NCI-H526 (cell line): Measurements from ENCODE around the gene APBA1.
"Not testable (repeated sequence)": the region's sequence is repeated elsewhere in the genome, so short reads cannot be mapped to it uniquely, and the experiment has no call there.

Experiments
- DNase-seq, 2 experiments: peaks; one replicate each; lab custom pipeline; 2025; lab: John Stamatoyannopoulos, UW

The APBA1 gene

DNA sequence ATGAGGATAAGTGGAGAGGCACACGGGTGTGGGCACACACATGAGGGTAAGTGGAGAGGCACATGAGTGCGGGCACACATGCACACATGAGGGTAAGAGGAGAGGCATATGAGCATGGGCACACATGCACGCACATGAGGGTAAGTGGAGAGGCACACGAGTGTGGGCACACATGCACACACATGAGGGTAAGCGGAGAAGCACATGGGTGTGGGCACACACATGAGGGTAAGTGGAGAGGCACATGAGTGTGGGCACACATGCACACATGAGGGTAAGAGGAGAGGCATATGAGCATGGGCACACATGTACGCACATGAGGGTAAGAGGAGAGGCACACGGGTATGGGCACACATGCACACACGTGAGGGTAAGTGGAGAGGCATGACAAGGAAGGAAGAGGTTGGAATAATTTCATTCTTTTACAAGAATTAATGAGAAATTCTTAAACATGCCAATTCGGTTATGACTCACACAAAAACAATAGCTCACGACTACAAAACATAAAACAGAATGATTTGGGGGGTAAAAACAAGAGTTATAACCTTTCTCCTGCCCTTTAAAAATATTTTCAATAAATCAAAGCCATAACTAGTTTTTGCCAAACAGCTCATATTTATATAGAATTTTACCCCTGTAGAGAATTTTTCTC is 67.5 kb downstream of the APBA1 start:
- no peak for DNase-seq

GRCh38 chr9:69603656-69604055 is 68.5 kb downstream of the APBA1 start:
- DNase-seq, result no peak

GRCh38 chr9:69602773-69603172 is 69.4 kb downstream of the APBA1 start:
- DNase-seq, result no peak

DNA sequence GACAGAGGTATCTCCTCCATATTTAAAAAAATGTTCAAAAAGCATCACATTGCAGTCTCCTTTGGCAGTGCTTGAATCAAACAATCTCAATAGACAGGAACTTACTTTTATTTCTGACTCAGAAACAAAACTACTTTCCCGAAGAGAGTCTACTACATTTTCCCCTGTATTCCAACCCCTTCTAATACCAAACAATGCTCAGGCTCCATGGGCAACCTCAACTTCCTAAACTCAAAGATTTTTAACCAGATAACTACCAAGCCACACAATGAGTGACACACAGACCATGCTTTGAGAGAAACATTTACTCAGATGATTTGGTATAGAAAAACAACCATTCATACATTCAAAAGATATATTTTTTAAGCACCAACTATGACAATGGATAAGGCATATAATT is 70.5 kb downstream of the APBA1 start:
- DNase-seq, result no peak

DNA sequence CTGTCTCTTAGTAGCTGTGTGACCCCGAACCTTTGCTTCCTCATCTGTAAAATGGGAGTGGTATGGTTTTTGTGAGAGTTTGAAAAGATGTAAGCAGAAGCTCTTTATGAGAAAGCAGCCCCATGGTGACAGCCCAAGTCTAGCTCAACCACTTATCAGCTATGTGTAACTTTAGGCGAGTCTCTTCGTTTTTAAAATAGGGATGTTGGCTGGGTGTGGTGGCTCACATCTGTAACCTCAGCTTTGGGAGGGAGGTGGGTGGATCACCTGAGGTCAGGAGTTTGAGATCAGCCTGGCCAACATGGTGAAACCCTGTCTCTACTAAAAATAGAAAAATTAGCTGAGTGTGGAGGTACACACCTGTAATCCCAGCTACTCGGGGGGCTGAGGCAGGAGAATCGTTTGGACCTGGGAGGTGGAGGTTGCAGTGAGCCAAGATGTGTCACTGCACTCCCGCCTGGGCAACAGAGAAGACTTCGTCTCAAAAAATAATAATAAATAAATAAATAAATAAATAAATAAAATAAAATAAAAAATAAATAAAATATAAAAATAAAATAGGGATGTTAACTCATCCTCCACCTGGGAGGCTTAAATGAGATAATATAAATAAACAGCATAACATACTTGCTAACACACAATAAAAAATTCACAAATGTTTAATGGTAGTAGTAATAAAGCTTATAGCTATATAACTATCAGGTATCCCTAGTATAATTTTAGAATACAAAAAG is 71.7 kb downstream of the APBA1 start:
- no peak for DNase-seq

- no peak for DNase-seq
Measured at GRCh38 chr9:69599232-69599971, 72.8 kb downstream of the APBA1 start.

- not testable (repeated sequence) for DNase-seq
Measured at GRCh38 chr9:69596906-69597305, 75.3 kb downstream of the APBA1 start.

DNA sequence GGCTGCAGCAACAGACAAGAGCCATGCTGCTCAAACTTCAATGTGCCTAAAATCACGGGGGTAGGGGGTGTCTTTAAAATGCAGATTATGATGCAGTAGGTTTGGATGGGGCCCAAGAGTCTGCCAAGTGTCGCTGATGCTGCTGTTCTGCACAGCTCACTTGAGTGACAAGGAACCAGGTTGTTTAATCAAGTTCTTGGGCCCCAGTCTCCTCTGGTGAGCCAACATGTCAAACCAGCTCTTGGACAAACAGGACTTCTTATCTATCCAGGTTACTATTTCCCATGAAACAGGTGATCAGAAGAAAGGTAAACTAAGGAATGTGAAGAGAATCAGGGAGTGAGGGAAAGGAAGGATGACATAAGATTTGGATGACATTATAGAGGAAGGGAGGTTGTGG is 78.0 kb downstream of the APBA1 start:
- DNase-seq, result no peak

DNA sequence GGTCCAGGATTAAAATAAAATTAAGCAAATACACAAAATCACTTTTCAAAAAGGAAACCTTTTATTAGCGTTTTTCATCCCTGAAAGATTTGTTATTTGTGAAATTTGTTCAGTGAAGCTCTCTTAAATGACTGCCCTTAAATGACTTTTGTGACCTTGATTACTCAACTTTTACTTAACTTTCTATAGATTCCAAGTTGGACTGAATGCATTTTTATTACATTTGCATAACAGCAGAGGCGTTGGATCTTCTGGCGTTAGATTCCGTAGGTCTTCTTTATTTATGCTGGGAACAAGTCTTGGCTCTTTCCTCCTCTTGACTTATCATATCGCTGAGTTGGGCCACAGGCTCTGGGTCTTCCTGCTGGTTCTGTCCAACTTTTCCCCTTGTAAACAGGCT is 78.4 kb downstream of the APBA1 start:
- DNase-seq, result no peak

GRCh38 chr9:69593301-69593700 is 78.9 kb downstream of the APBA1 start:
- no peak for DNase-seq

DNA sequence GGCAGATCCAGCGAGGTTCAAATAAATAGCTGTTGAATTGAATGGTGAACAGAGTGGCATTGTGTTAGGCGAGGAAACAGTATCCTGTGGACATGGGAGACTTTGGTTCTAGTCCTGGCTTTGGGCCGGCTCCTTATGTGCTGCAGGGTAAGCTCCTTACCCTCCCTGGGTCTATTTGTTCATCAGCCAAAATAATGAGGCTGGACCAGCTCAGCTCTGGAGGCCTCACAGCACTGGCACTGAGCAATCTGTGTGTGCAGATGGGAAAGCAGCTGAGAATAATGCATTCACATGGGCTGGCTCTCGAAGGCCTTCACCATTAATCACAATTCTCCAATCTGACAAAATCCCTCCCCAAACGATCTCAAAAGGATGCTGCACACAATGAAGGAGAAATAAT is 81.9 kb downstream of the APBA1 start:
- DNase-seq, result no peak

DNA sequence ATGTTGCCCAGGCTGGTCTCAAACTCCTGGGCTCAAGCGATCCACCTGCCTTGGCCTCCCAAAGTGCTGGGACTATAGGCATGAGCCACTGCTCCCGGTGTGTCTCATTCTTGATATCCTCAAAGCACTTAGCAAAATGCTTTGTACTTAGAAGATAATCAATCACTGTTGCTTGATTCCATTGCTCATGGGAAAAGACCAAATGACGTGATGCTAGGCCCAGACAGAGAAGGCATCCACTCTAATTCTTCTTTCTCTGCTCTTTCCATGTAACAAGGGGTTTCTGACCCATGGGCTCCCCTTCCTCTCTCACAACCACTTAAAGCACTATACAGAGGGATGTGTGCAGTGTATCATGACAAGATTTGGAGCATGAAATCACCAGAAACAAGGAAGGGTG is 83.0 kb downstream of the APBA1 start:
- no peak for DNase-seq

- DNase-seq, result no peak
Measured at GRCh38 chr9:69585571-69585970, 86.6 kb downstream of the APBA1 start.

GRCh38 chr9:69584759-69585158 is 87.4 kb downstream of the APBA1 start:
- DNase-seq, result no peak

GRCh38 chr9:69583645-69584234 is 88.4 kb downstream of the APBA1 start:
- DNase-seq, result no peak

DNA sequence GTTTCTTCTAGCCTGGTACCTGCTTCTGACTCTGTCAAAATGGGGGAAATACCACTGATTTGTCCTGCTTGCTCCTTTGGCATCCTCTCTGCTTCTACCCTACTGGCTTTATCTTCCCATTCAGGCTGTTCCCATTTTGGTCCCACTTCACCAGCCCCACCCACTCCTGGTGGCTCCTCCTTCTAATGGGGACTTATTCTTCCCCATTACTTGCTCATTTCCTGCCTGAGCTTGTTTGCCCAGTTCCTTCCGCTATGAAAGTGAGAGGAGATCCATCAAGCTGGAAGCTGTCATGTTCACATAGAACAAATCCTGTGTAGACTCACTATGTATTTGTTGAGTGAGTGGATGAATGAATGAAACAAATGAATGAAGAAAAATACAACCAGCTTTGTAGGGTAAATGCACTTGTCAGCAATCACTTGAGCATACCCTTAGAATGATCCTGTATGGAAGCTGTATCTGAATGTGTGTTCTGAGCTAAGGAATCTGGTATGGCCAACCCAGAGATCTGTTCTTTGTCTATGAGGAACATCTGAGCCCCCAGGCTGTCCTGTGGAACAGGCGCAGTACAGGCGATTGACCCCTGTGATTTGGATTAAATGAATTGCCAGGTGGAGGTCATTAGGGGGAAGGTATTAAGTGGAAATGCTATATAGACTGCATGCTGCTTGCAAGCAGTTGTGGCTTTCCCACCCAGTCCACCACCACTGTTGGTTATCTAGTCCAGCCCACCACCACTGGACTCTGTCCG is 89.5 kb downstream of the APBA1 start:
- DNase-seq, result no peak

DNA sequence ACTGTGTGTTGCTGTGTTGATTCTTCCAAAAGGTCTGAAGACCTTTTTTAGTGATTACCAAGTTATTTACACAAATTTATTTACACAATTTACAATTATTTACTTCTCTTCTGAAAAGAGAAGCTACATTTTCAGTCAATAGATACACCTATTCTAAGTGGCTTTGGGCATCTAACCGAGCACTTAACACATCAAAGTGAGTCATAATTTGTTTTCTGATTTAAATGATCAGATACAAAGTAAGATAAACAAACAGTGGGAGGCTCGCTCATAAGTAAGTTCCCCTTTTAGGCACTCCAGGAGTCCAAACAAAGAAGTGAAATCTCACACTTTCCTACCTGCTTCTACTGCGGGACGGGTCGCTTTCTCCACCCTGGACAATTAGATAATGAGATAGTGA is 90.2 kb downstream of the APBA1 start:
- no peak for DNase-seq

- DNase-seq, result no peak
Measured at GRCh38 chr9:69580582-69581214, 91.5 kb downstream of the APBA1 start.

DNA sequence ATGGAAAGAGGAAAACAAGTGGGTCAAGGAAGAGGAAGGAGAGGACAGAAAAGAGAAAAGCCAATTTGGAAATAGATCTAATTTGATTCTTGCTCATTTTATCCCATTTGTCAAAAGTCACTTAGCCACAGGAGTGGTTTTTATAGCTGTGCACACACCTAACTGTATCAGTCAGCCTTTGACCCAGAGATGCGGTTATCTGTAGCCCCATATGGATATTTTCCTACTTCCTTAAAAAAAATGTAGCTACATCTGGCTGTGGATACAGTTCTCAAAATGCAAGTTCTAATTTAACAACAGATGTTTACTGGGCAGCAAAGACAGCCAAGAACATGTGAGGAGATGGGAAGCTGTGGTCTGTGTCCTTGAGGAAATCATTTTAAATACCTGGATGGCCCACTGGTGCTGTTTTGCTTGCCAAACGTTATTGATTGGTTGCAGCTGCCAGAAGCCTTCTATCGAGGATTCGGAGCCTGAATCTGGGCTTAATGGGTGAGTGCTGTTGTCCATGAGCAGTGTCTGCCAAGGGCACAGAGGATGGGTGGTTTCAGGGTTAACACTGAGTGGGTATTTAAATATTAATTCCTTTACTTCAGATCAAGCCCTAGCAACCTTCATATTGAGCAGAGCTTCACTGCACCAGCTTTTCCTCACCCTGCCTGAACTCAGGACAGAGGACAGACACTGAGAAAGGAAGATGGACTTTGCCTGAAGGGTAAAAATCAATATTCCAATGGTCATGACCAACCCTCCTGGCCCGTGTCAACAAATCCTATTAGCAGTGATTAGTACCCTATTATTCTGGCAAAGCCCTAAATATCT is 92.2 kb downstream of the APBA1 start:
- no peak for DNase-seq

DNA sequence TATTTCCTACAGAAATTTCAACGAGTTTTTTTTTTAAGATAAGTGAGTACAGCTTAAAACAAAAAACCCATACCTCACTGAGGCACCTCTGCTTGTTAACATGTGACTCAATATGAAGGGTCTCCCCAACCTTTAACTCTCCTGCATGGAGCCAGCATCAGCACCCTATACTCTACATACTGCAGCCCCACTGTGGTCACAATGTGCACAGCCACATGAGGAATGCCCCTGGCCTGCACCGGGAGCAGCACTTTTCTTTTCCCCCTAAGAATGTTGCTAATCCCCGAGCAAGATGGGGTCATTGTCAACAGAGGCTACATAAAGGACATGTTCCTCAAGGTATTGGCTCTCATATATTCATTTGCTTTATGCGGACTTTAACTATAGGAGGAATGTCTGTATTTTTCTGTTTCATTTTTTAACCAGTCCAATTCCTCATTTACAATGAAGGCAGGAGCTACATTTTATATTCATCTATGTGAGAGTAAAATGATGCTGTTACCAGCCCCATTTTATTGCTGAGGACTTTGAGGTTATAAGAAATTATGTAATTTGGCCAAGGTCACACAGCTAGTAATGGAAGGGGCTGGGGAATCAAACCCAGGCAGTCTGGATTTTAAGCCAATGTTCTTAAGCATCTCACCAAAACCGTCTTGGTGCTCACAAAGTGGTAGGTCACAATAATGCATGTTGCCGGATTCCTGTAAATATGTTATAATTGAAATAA is 93.0 kb downstream of the APBA1 start:
- DNase-seq, result no peak
